Adrenal gland (tissue), 12 donors: ENCODE data around the gene SEMA4A. TPM values are rescaled to one million over a fixed set of nuclear protein-coding genes. Genes with fewer than 3 reads are reported as not detected.
"Not testable (repeated sequence)": the region's sequence is repeated elsewhere in the genome, so short reads cannot be mapped to it uniquely, and the experiment has no call there.

Experiments used
- DNase-seq, 7 donors: peaks; one replicate each; pipeline ENCODE4 v3.0.0-alpha.2; 2019 to 2020
- H3K27ac ChIP-seq, 5 donors: fragments of 200-600 bp; sonication (generic) in 4 of 5; 1 replicate in 3 of 5; 2 replicates in 2 of 5; pipeline versions ENCODE4 v1.5.1 to v1.8.0; 2016 to 2020; ENCODE audit warnings: mild to moderate bottlenecking in 1 of 5
- H3K27me3 ChIP-seq: fragments of 200-600 bp; 2 replicates; pipeline ENCODE4 v1.8.0; 2021
- H3K36me3 ChIP-seq, 2 donors: fragments of 200-600 bp; replicated peaks in 1 of 2; 1 replicate in 1 of 2; 2 replicates in 1 of 2; pipeline versions ENCODE4 v1.5.1 to v1.8.0; 2018 to 2022
- H3K4me1 ChIP-seq, 2 donors: fragments of 200-600 bp; replicated peaks in 1 of 2; 1 replicate in 1 of 2; 2 replicates in 1 of 2; pipeline versions ENCODE4 v1.5.1 to v1.8.0; 2018 to 2021
- H3K4me3 ChIP-seq, 4 donors: fragments of 200-600 bp; sonication (generic) in 3 of 4; one replicate each; pipeline ENCODE4 v1.5.1; 2016 to 2018
- H3K9me3 ChIP-seq, 3 donors: fragments of 200-600 bp; sonication (generic) in 1 of 3; replicated peaks in 1 of 3; 1 replicate in 2 of 3; 2 replicates in 1 of 3; pipeline versions ENCODE4 v1.5.1 to v1.8.0; 2016 to 2021
- CTCF ChIP-seq, 6 experiments: fragments of 450-650 bp in 4 of 6; fragments of 200-600 bp in 2 of 6; sonication (generic) in 1 of 6; IDR thresholded peaks; 1 replicate in 5 of 6; 2 replicates in 1 of 6; pipeline versions ENCODE4 v1.5.1 to v1.8.0; 2016 to 2021; ENCODE audit warnings: antibody characterized with exemption in 6 of 6, mild to moderate bottlenecking in 2 of 6, moderate library complexity in 1 of 6
- POLR2A ChIP-seq, 2 donors: fragments of 450-650 bp; IDR thresholded peaks; one replicate each; pipeline ENCODE4 v1.6.1; 2017; ENCODE audit warnings: antibody characterized with exemption in 2 of 2, mild to moderate bottlenecking in 2 of 2, moderate library complexity in 1 of 2
- WGBS, 4 donors: extraction: QIAGEN DNeasy Blood & Tissue Kit in 2 of 4; methylation state at CpG; one replicate each; pipeline versions ENCODE4 v1.1.5 to v1.1.7; 2013 to 2017; 5-methylcytosine and 5-hydroxymethylcytosine counted together
- intact Hi-C, 2 donors: fragments of 100-400 bp; cut with DNase I; formaldehyde crosslinking; loops; one replicate each; pipeline versions ENCODE4 v1.14.1 to v1.15.0; 2022 to 2023
- polyA plus RNA-seq, 3 donors: library from polyadenylated mRNA; stranded (reverse); fragments of 200-250 nt in 2 of 3; fragments of 350-450 nt in 1 of 3; fragmentation: Illumina TruSeq in 1 of 3; extraction: RNeasy Lipid Tissue Mini Kit (QIAGEN cat#74804) in 1 of 3; gene quantifications; one replicate each; pipeline ENCODE4 v1.2.3, GENCODE V29; 2013 to 2014
- total RNA-seq, 9 donors: library from RNA; depleted of rRNA in 4 of 9; stranded (reverse); fragments of >200 nt in 4 of 9; fragments of 120-200 nt in 1 of 9; fragmentation: NEBNext Ultra II Directional in 1 of 9; extraction: Animal tissue kit (Norgen Biotek cat#: 25700) in 1 of 9; gene quantifications; one replicate each; pipeline versions ENCODE4 v1.1.0 to v1.2.4, GENCODE V29; 2013 to 2023
- donor health status: healthy with polysubstance abuse.
- donor health status: Bipolar disorder and iron deficiency.
- donor health status: DM: yes; HTN: yes; CAD: no.
- donor health status: DM: no; HTN: no; CAD: no.
- donor health status: DM: no; HTN: no; CAD: no.
- donor health status: DM: yes; HTN: yes; CAD: no.

SEMA4A gene
- total and polyA plus RNA-seq, 12 donors, result 0.30 to 4.8 (median 1.8) TPM

GRCh38 chr1:156117414-156118176, 35.8 kb upstream of the SEMA4A start:
- intact Hi-C loops, result no loop called here
- H3K27me3 ChIP-seq, result no peaks in the 10 kb centered on the region
- peaks cover 64 to 80% of the 10 kb centered on the region in 2 donors for H3K4me1 ChIP-seq
- DNase-seq, result no peak
- TF ChIP-seq POLR2A (IDR thresholded peaks at IDR 0.05) (no peak), CTCF (IDR thresholded peaks at IDR 0.05) (no peak)
- 57 to 71% (median 68%) methylated on average over 13 of the region's 13 CpGs for WGBS, 4 donors
- H3K4me3 ChIP-seq, result peak overlapping the region in 2 of 4 donors; percentile 17 to 85
- H3K27ac ChIP-seq, result peak overlapping the region in 4 of 5 donors; percentile 64 to 99 (median 87)
- H3K36me3 ChIP-seq, result no peaks in the 10 kb centered on the region
- no peaks in the 10 kb centered on the region for H3K9me3 ChIP-seq

DNA sequence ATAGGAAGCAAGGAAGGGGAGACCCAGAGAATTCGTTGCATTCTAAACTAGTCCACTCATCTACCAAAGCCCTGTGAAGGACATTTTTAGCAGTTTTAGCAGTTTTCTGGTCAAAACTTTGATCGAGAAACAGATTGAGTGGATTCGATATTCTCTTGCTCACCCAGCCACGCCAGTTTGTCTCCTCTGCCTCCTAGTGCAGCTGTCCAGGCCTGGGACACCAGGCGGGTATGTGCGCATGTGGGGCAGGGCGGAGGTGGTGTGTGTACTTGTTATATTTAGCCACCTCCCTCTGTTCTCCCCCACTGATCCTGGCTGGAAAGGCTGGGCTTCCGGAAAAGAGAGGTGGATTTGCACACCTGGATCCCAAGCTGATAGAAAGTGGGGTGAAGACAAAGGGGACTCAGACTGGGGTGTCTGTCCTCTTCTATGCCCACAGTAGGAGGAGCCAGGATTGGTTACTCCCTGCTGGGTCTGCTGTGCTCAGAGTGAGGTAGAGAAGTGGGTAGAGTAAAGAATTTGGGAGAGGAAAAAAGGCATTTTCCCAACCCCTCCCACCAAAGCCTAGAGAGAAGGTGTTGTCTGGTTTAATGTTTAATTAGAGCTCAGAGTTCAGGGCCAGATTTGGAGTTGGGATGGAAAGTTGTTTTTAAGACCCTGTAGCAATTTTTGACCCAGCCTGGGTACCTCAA, 35.1 kb upstream of the SEMA4A start:
- intact Hi-C loops, result no loop called here
- peak in 6 of 7 donors; percentile 68 to 81 (median 77) for DNase-seq
- Histone ChIP-seq H3K4me3 (peak overlapping the region in 1 of 4 donors; percentile 85), H3K9me3 (no peaks in the 10 kb centered on the region), H3K27ac (peak overlapping the region; percentile 30 to 99 (median 76)), H3K4me1 (peaks cover 72 to 80% of the 10 kb centered on the region in 2 donors), H3K27me3 (no peaks in the 10 kb centered on the region), H3K36me3 (no peaks in the 10 kb centered on the region)
- TF ChIP-seq CTCF (IDR thresholded peaks at IDR 0.05) (no peak), POLR2A (IDR thresholded peaks at IDR 0.05) (peak in 1 of 2 donors; percentile 63)
- WGBS, 4 donors, result 30 to 43% (median 33%) methylated on average over 8 of the region's 8 CpGs

- Histone ChIP-seq H3K36me3 (no peaks in the 10 kb centered on the region), H3K27ac (peak overlapping the region; percentile 12 to 99 (median 92)), H3K9me3 (no peaks in the 10 kb centered on the region), H3K4me3 (peak overlapping the region in 1 of 4 donors; percentile 85), H3K4me1 (peaks cover 80 to 82% of the 10 kb centered on the region in 2 donors), H3K27me3 (no peaks in the 10 kb centered on the region)
- intact Hi-C loops, result no loop called here
- WGBS, 4 donors, result 17 to 35% (median 28%) methylated on average over 2 to 3 of the region's 3 CpGs
- peak in 6 of 7 donors; percentile 69 to 87 (median 76) for DNase-seq
- TF ChIP-seq POLR2A (IDR thresholded peaks at IDR 0.05) (peak in 1 of 2 donors; percentile 35), CTCF (IDR thresholded peaks at IDR 0.05) (peak in 1 of 6 experiments; percentile 14)
Measured at GRCh38 chr1:156119503-156120209, 33.7 kb upstream of the SEMA4A start.

GRCh38 chr1:156120318-156120717, 33.1 kb upstream of the SEMA4A start:
- TF ChIP-seq CTCF (IDR thresholded peaks at IDR 0.05), result no peak
- no peak for TF ChIP-seq POLR2A (IDR thresholded peaks at IDR 0.05)
- Histone ChIP-seq H3K27ac (peak overlapping the region in 4 of 5 donors; percentile 79 to 99 (median 95)), H3K36me3 (no peaks in the 10 kb centered on the region), H3K4me1 (peaks cover 87 to 89% of the 10 kb centered on the region in 2 donors), H3K27me3 (no peaks in the 10 kb centered on the region), H3K4me3 (peak overlapping the region in 1 of 4 donors; percentile 85), H3K9me3 (no peaks in the 10 kb centered on the region)
- DNase-seq, result no peak
- intact Hi-C loops, result no loop called here
- WGBS, 4 donors, result 78 to 100% (median 85%) methylated on average over 2 to 3 of the region's 3 CpGs

DNA sequence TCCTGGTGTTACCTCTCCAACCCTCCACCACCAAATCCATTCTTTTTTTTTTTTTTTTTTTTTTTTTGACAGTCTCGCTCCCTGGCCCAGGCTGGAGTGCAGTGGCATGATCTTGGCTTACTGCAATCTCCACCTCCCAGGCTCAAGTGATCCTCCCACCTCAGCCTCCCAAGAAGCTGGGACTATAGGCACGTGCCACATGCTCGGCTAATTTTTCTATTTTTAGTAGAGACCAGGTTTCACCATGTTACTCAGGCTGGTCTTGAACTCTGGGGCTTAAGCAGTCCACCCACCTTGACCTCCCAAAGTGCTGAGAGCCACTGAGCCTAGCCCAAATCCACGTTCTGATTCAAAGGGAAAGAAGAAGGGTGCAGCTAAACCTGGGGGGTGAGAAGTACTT, 32.4 kb upstream of the SEMA4A start:
- peak overlapping the region; percentile 92 to 99 (median 98) for H3K27ac ChIP-seq
- H3K9me3 ChIP-seq, intact Hi-C loops, DNase-seq, H3K27me3 ChIP-seq, H3K36me3 ChIP-seq: not testable (repeated sequence)
- H3K4me1 ChIP-seq, result peaks cover 94 to 96% of the 10 kb centered on the region in 2 donors
- WGBS, 4 donors, result 21 to 47% (median 31%) methylated on average over 3 to 4 of the region's 4 CpGs
- peak overlapping the region in 1 of 4 donors; percentile 54 for H3K4me3 ChIP-seq
